MM.1S (cell line): Measurements from ENCODE around the gene LRRC25.
"Not testable (repeated sequence)": the region's sequence is repeated elsewhere in the genome, so short reads cannot be mapped to it uniquely, and the experiment has no call there.

ENCODE experiments used
- DNase-seq: peaks from one replicate; pipeline ENCODE4 v3.0.0-alpha.2; 2015
- H2AFZ ChIP-seq: fragments of 300-600 bp; sonication (generic); 2 replicates; pipeline ENCODE4 v1.6.0; 2016; ENCODE audit warnings: antibody characterized with exemption, low read length
- H3F3A ChIP-seq: fragments of 300-600 bp; sonication (generic); 2 replicates; pipeline ENCODE4 v1.6.1; 2016; ENCODE audit warnings: mild to moderate bottlenecking, antibody characterized with exemption, low read length, moderate library complexity, mixed read lengths; ENCODE audit not compliant: insufficient read depth
- H3K27ac ChIP-seq: fragments of 300-600 bp; sonication (generic); 2 replicates; pipeline ENCODE4 v1.5.1; 2016; ENCODE audit warnings: mild to moderate bottlenecking, low read length
- H3K27me3 ChIP-seq: fragments of 300-600 bp; sonication (generic); replicated peaks from 2 replicates; pipeline ENCODE4 v1.6.0; 2016; ENCODE audit warnings: low read length; ENCODE audit not compliant: insufficient read depth
- H3K36me3 ChIP-seq: fragments of 300-600 bp; sonication (generic); replicated peaks from 2 replicates; pipeline ENCODE4 v1.6.1; 2016; ENCODE audit warnings: mild to moderate bottlenecking, low read length, mixed read lengths; ENCODE audit not compliant: insufficient read depth
- H3K4me1 ChIP-seq: fragments of 300-600 bp; sonication (generic); 2 replicates; pipeline ENCODE4 v1.6.1; 2016; ENCODE audit warnings: low read length, mixed read lengths
- H3K4me2 ChIP-seq: fragments of 300-600 bp; sonication (generic); 2 replicates; pipeline ENCODE4 v1.6.0; 2016; ENCODE audit warnings: low read depth, low read length
- H3K4me3 ChIP-seq: fragments of 300-600 bp; sonication (generic); 2 replicates; pipeline ENCODE4 v1.5.1; 2016; ENCODE audit warnings: low read length, mixed read lengths
- H3K79me2 ChIP-seq: fragments of 300-600 bp; sonication (generic); 2 replicates; pipeline ENCODE4 v1.6.1; 2016; ENCODE audit warnings: mixed run types, low read length, mixed read lengths
- H3K9ac ChIP-seq: fragments of 300-600 bp; sonication (generic); 2 replicates; pipeline ENCODE4 v1.6.1; 2016; ENCODE audit warnings: low read length, mixed read lengths
- H3K9me2 ChIP-seq: fragments of 300-600 bp; sonication (generic); replicated peaks from 2 replicates; pipeline ENCODE4 v1.6.1; 2016; ENCODE audit warnings: mild to moderate bottlenecking, low read length, mixed read lengths; ENCODE audit not compliant: insufficient read depth
- H3K9me3 ChIP-seq: fragments of 300-600 bp; sonication (generic); replicated peaks from 2 replicates; pipeline ENCODE4 v1.6.1; 2016; ENCODE audit warnings: mild to moderate bottlenecking, low read length, mixed read lengths; ENCODE audit not compliant: insufficient read depth
- H4K20me1 ChIP-seq: fragments of 300-600 bp; sonication (generic); 2 replicates; pipeline ENCODE4 v1.6.1; 2016; ENCODE audit warnings: mild to moderate bottlenecking, low read length, moderate library complexity, mixed read lengths; ENCODE audit not compliant: insufficient read depth
- EZH2 ChIP-seq: fragments of 300-600 bp; sonication (generic); optimal IDR thresholded peaks from 2 replicates; pipeline ENCODE3; 2017; ENCODE audit warnings: low read depth, mild to moderate bottlenecking, antibody characterized with exemption, low read length, mixed read lengths
- EZH2phosphoT487 ChIP-seq: fragments of 300-600 bp; sonication (generic); IDR thresholded peaks from 2 replicates; pipeline ENCODE4 v1.6.1; 2018; ENCODE audit warnings: antibody characterized with exemption, low read length
- TF ChIP-seq, protein P1 (sequence below): fragments of 300-600 bp; sonication (generic); IDR thresholded peaks from 2 replicates; pipeline ENCODE4 v1.5.1; 2016; ENCODE audit warnings: antibody characterized with exemption, low read length, mixed read lengths

The LRRC25 gene

DNA sequence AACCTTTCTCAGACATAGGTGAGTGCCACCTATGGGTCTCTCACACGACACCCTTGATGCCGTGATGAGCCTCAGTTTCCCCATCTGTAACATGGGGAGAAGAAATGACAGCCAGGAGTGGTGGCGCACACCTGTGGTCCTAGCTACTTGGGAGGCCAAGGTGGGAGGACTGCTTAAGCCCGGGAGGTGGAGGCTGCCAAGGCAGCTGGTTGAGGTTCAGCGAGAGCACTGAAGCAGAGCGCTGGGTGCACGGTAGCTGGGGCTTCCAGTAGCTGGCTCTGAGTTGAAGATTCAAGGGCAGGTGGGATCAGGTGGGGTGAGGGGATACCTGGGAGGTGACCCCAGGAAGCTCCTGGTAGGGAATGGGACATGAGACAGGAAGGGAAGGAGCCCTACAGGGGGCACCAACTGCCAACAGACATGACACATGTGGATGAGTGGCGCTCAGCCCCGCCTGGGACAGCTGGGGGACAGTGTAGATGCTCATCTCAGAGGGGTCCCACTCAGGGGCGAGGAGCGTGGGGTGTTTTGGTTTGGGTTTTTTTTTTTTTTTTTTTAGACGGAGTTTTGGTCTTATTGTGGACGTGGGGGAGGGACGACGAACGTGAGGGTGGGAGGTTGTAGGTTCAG is 15.3 kb upstream of the LRRC25 start:
- H3K36me3 ChIP-seq, result no peaks in the 10 kb centered on the region
- H3K4me2 ChIP-seq, result no peak overlapping the region
- H3K9me2 ChIP-seq, result no peaks in the 10 kb centered on the region
- no peak overlapping the region for H3K4me3 ChIP-seq
- H3K27ac ChIP-seq, result no peak overlapping the region
- H3F3A ChIP-seq, result no peaks in the 10 kb centered on the region
- no peaks in the 10 kb centered on the region for H3K4me1 ChIP-seq
- H3K9me3 ChIP-seq, result no peaks in the 10 kb centered on the region
- peaks cover 63% of the 10 kb centered on the region for H3K27me3 ChIP-seq
- TF ChIP-seq EZH2phosphoT487 (no peak), EZH2 (no peak)
- TF ChIP-seq, protein P1, sequence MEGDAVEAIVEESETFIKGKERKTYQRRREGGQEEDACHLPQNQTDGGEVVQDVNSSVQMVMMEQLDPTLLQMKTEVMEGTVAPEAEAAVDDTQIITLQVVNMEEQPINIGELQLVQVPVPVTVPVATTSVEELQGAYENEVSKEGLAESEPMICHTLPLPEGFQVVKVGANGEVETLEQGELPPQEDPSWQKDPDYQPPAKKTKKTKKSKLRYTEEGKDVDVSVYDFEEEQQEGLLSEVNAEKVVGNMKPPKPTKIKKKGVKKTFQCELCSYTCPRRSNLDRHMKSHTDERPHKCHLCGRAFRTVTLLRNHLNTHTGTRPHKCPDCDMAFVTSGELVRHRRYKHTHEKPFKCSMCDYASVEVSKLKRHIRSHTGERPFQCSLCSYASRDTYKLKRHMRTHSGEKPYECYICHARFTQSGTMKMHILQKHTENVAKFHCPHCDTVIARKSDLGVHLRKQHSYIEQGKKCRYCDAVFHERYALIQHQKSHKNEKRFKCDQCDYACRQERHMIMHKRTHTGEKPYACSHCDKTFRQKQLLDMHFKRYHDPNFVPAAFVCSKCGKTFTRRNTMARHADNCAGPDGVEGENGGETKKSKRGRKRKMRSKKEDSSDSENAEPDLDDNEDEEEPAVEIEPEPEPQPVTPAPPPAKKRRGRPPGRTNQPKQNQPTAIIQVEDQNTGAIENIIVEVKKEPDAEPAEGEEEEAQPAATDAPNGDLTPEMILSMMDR, result no peak
- no peaks in the 10 kb centered on the region for H4K20me1 ChIP-seq
- H2AFZ ChIP-seq, result no peak overlapping the region
- DNase-seq, result no peak
- H3K9ac ChIP-seq, result no peak overlapping the region
- H3K79me2 ChIP-seq, result no peaks in the 10 kb centered on the region

DNA sequence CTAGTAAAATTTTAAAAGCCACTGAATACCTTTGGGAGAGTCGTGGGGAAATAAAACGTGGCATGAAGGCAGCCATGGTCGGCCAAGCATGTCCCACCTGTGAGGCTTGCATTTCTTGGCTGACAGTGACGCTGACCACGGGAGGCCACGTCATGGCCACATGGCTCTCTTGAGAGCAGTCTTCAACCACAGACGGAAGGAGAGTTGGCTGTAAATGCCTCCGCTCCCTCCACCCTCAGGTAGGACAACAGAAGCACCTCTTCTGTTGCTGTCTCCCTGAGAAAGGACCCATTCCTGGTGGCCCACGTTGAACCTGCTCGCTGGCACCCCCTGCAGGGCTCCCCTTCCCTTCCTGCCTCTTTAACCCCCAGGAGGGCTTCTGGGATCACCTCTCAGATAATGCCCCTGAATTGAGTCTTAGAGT is 10.6 kb upstream of the LRRC25 start:
- Histone ChIP-seq H3K27me3 (peaks cover 30% of the 10 kb centered on the region), H3K9me3 (no peaks in the 10 kb centered on the region), H3F3A (no peaks in the 10 kb centered on the region), H3K9ac (no peak overlapping the region), H3K79me2 (no peaks in the 10 kb centered on the region), H4K20me1 (no peaks in the 10 kb centered on the region), H3K27ac (no peak overlapping the region), H2AFZ (no peak overlapping the region), H3K36me3 (no peaks in the 10 kb centered on the region), H3K4me3 (no peak overlapping the region), H3K4me2 (no peak overlapping the region), H3K9me2 (no peaks in the 10 kb centered on the region), H3K4me1 (no peaks in the 10 kb centered on the region)
- DNase-seq, result no peak
- TF ChIP-seq EZH2phosphoT487, result no peak
- TF ChIP-seq, protein P1, result peak; percentile 45

DNA sequence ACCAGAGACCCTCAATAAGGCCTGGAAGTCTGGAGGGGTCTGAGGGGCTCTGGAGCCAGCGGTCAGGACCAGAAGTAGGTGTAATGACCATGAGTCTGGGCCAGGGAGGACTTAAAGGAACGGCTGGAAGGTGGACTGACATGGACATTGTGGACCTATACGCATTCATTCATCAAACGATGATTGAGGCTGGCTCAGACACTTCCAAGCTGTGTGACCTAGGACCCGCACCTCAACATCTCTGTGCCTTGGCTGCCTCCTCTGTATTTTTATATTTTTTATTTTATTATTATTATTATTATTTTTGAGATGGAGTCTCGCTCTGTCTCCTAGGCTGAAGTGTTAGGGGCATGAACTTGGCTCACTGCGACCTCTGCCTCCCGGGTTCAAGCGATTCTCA is 9.3 kb upstream of the LRRC25 start:
- H2AFZ ChIP-seq, result no peak overlapping the region
- DNase-seq, result no peak
- no peak overlapping the region for H3K4me2 ChIP-seq
- H3K4me1 ChIP-seq, result no peaks in the 10 kb centered on the region
- no peak overlapping the region for H3K27ac ChIP-seq
- H3K79me2 ChIP-seq, result no peaks in the 10 kb centered on the region
- H3K27me3 ChIP-seq, result peaks cover 18% of the 10 kb centered on the region
- H3K36me3 ChIP-seq, result no peaks in the 10 kb centered on the region
- no peak overlapping the region for H3K9ac ChIP-seq
- H4K20me1 ChIP-seq, result no peaks in the 10 kb centered on the region
- no peaks in the 10 kb centered on the region for H3F3A ChIP-seq
- no peak overlapping the region for H3K4me3 ChIP-seq
- no peaks in the 10 kb centered on the region for H3K9me3 ChIP-seq
- TF ChIP-seq EZH2phosphoT487, result no peak
- TF ChIP-seq, protein P1, result no peak
- no peak for TF ChIP-seq EZH2
- H3K9me2 ChIP-seq, result no peaks in the 10 kb centered on the region

DNA sequence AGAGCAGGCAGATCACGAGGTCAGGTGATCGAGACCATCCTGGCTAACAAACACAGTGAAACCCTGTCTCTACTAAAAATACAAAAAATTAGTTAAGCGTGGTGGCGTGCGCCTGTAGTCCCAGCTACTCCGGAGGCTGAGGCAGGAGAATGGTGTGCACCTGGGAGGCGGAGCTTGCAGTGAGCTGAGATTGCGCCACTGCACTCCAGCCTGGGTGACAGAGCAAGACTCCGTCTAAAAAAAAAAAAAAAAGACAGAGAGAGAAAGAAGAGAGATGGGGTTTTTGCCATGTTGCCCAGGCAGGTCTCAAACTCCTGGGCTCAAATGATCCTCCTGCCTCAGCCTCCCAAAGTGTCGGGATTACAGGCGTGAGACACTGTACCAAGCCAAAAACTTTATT is 8.3 kb upstream of the LRRC25 start:
- not testable (repeated sequence) for H3K9ac ChIP-seq, H3K4me2 ChIP-seq, H3K27me3 ChIP-seq, H3K4me1 ChIP-seq, H2AFZ ChIP-seq, H3K36me3 ChIP-seq, H3F3A ChIP-seq, H3K9me3 ChIP-seq, H3K9me2 ChIP-seq, DNase-seq, H3K79me2 ChIP-seq, H4K20me1 ChIP-seq, H3K4me3 ChIP-seq, H3K27ac ChIP-seq

DNA sequence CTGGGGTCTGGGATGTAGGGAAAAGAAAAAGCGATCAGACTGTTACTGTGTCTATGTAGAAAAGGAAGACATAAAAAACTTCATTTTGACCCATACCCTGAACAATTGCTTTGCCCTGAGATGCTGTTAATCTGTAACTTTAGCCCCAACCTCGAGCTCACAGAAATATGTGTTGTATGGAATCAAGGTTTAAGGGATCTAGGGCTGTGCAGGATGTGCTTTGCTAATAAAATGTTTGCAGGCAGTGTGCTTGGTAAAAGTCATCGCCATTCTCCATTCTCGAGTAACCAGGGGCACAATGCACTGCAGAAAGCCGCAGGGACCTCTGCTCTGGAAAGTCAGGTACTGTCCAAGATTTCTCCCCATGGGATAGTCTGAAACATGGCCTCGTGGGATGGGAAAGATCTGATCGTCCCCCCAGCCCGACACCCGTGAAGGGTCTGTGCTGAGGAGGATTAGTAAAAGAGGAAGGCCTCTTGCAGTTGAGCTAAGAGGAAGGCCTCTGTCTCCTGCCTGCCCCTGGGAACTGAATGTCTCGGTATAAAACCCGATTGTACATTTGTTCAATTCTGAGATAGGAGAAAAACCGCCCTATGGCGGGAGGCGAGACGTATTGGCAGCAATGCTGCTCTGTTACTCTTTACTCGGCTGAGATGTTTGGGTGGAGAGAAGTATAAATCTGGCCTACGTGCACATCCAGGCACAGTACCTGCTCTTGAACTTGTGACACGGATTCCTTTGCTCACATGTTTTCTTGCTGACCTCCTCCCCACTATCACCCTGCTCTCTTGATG is 5.2 kb upstream of the LRRC25 start:
- H2AFZ ChIP-seq, H3F3A ChIP-seq, H3K4me2 ChIP-seq, H4K20me1 ChIP-seq, H3K79me2 ChIP-seq, DNase-seq, H3K9ac ChIP-seq, H3K4me1 ChIP-seq, H3K9me3 ChIP-seq, H3K27ac ChIP-seq, H3K4me3 ChIP-seq, H3K36me3 ChIP-seq, H3K9me2 ChIP-seq: not testable (repeated sequence)
- peaks cover 10% of the 10 kb centered on the region for H3K27me3 ChIP-seq
